ENCODE results near the gene KCND3. TPM values are rescaled to one million over a fixed set of nuclear protein-coding genes. Genes with fewer than 3 reads are reported as not detected.

KCND3 gene
- total RNA-seq, result 10 to 100 TPM; 21.2 to 25.3 TPM
- 1 to 10 TPM; 1.1 to 3.6 TPM for polyA plus RNA-seq
- long read RNA-seq, donor 1, partial matches to known transcripts, result 1 of 41 reads
- long read RNA-seq, donor 1, other reads (novel, unspliced or antisense), result 40 of 41 reads
- long read RNA-seq, donor 2, partial matches to known transcripts, result 0 of 23 reads
- long read RNA-seq, donor 2, other reads (novel, unspliced or antisense), result 23 of 23 reads

- Histone ChIP-seq H3K4me1 (ENCODE audit: control insufficient read depth in 1 of 2, insufficient read depth in 2 of 2, low read length in 2 of 2) (peaks cover 0 to 4% of the 10 kb centered on the region in 2 donors), H3K27ac (ENCODE audit: low read depth in 1 of 2, low read length in 2 of 2) (peak within 1 kb of the TSS in 1 of 2 donors; percentile 19), H3K36me3 (ENCODE audit: control insufficient read depth in 1 of 2, insufficient read depth in 2 of 2, low read length in 1 of 2) (no peaks in the 10 kb centered on the region), H3K9me3 (ENCODE audit: control insufficient read depth, low read length) (no peaks in the 10 kb centered on the region), H3K4me3 (ENCODE audit: low read length in 2 of 2) (peak within 1 kb of the TSS; percentile 75 to 83), H3K27me3 (ENCODE audit: control insufficient read depth in 1 of 2, insufficient read depth in 2 of 2, low read length in 1 of 2) (no peaks in the 10 kb centered on the region)
- 0 to 1% methylated on average over 3 to 83 of the region's 83 CpGs for WGBS, 2 donors
- peak; percentile 53 to 84 for DNase-seq
- ATAC-seq (ENCODE audit: low FRiP score), result no peak
- intact Hi-C loops (cut with DNase I), result loop anchor here (2.0 to 10.0 kb wide), 5 partner anchors 67 to 197 kb away; no protein-coding TSS in a partner anchor
These were observed at the start of gene KCND3 for GRCh38 chr1:111989531-111990025. KCND3 (minus strand) TSS chr1:111989668.

- no peak for DNase-seq
- 87 to 96% methylated on average over 1 of the region's 1 CpG for WGBS, 2 donors
- H3K36me3 ChIP-seq (ENCODE audit: control insufficient read depth in 1 of 2, insufficient read depth in 2 of 2, low read length in 1 of 2), result no peaks in the 10 kb centered on the region
- intact Hi-C loops (cut with DNase I), result no loop called here
- no peaks in the 10 kb centered on the region for H3K27me3 ChIP-seq (ENCODE audit: control insufficient read depth in 1 of 2, insufficient read depth in 2 of 2, low read length in 1 of 2)
- H3K4me3 ChIP-seq (ENCODE audit: low read length in 2 of 2), result no peak overlapping the region
- ATAC-seq (ENCODE audit: low FRiP score), result no peak
- H3K9me3 ChIP-seq (ENCODE audit: control insufficient read depth, low read length), result no peaks in the 10 kb centered on the region
- no peak overlapping the region for H3K27ac ChIP-seq (ENCODE audit: low read depth in 1 of 2, low read length in 2 of 2)
- H3K4me1 ChIP-seq (ENCODE audit: control insufficient read depth in 1 of 2, insufficient read depth in 2 of 2, low read length in 2 of 2), result no peaks in the 10 kb centered on the region
These were observed 44.8 kb upstream of the KCND3 start for GRCh38 chr1:112034277-112034676.

DNA sequence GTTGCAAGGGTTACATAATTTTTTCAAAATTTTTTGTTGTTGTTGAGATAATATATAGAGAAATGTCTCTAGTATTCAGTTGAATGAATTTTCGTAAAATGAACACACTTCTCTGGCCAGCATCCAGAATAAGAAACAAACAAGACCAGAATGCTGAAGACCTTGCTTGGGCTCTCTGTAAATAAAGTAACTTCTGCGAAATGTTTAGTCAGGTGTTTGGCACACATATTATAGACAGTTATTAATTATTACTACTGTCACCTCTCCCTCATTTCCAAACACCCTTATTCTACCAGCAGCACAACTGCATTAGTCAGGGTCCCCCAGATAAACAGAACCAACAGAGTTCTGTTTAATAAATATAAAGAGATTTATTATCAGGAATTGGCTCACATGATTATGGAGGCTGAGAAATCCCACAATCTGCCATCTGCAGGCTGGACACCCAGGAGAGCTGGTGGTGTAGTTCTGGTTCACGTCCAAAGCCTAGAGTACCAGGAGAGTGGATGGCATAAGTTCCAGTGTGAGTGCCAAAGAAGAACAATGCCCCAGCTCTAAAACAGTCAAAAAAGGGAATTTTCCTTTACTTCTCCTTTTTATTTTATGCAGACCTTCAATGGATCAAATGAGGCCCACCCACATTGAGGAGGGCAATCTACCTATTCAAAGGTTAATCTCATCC, 44.1 kb upstream of the KCND3 start:
- Histone ChIP-seq H3K4me3 (ENCODE audit: low read length in 2 of 2) (no peak overlapping the region), H3K27ac (ENCODE audit: low read depth in 1 of 2, low read length in 2 of 2) (no peak overlapping the region), H3K4me1 (ENCODE audit: control insufficient read depth in 1 of 2, insufficient read depth in 2 of 2, low read length in 2 of 2) (no peaks in the 10 kb centered on the region), H3K9me3 (ENCODE audit: control insufficient read depth, low read length) (no peaks in the 10 kb centered on the region), H3K36me3 (ENCODE audit: control insufficient read depth in 1 of 2, insufficient read depth in 2 of 2, low read length in 1 of 2) (no peaks in the 10 kb centered on the region), H3K27me3 (ENCODE audit: control insufficient read depth in 1 of 2, insufficient read depth in 2 of 2, low read length in 1 of 2) (no peaks in the 10 kb centered on the region)
- intact Hi-C loops (cut with DNase I), result no loop called here
- 53 to 59% methylated on average over 3 of the region's 3 CpGs for WGBS, 2 donors
- no peak for ATAC-seq (ENCODE audit: low FRiP score)
- DNase-seq, result no peak

DNA sequence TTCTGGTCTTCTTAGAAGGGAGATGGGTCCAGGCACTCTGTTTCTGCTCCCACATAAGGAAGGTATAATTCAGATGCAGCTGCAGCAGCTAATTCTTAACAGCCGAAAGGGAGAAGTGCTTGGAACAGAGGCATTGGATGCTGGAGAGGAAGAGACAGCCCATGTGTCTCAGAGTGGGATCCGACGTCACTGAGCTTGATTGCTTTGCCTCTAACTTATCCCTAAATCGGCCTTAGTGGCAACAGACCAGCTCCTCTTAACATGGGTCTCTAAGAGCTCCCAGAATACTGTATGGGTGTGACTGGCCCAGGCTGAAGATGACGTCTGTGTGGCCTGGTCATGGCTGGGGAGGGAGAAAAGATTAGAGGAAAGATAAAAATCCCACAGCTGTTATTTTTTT, 40.7 kb upstream of the KCND3 start:
- Histone ChIP-seq H3K27me3 (ENCODE audit: control insufficient read depth in 1 of 2, insufficient read depth in 2 of 2, low read length in 1 of 2) (no peaks in the 10 kb centered on the region), H3K4me1 (ENCODE audit: control insufficient read depth in 1 of 2, insufficient read depth in 2 of 2, low read length in 2 of 2) (no peaks in the 10 kb centered on the region), H3K9me3 (ENCODE audit: control insufficient read depth, low read length) (no peaks in the 10 kb centered on the region), H3K27ac (ENCODE audit: low read depth in 1 of 2, low read length in 2 of 2) (no peak overlapping the region), H3K36me3 (ENCODE audit: control insufficient read depth in 1 of 2, insufficient read depth in 2 of 2, low read length in 1 of 2) (no peaks in the 10 kb centered on the region), H3K4me3 (ENCODE audit: low read length in 2 of 2) (no peak overlapping the region)
- DNase-seq (no peak), ATAC-seq (ENCODE audit: low FRiP score) (no peak)
- 41 to 53% methylated on average over 5 of the region's 5 CpGs for WGBS, 2 donors
- intact Hi-C loops (cut with DNase I), result no loop called here

GRCh38 chr1:112027696-112028095, 38.2 kb upstream of the KCND3 start:
- Histone ChIP-seq H3K27ac (ENCODE audit: low read depth in 1 of 2, low read length in 2 of 2) (no peak overlapping the region), H3K9me3 (ENCODE audit: control insufficient read depth, low read length) (no peaks in the 10 kb centered on the region), H3K27me3 (ENCODE audit: control insufficient read depth in 1 of 2, insufficient read depth in 2 of 2, low read length in 1 of 2) (no peaks in the 10 kb centered on the region), H3K4me1 (ENCODE audit: control insufficient read depth in 1 of 2, insufficient read depth in 2 of 2, low read length in 2 of 2) (no peaks in the 10 kb centered on the region), H3K36me3 (ENCODE audit: control insufficient read depth in 1 of 2, insufficient read depth in 2 of 2, low read length in 1 of 2) (no peaks in the 10 kb centered on the region), H3K4me3 (ENCODE audit: low read length in 2 of 2) (no peak overlapping the region)
- ATAC-seq (ENCODE audit: low FRiP score) (no peak), DNase-seq (no peak)
- intact Hi-C loops (cut with DNase I), result no loop called here
- WGBS, 2 donors, result 43 to 48% methylated on average over 1 of the region's 1 CpG

DNA sequence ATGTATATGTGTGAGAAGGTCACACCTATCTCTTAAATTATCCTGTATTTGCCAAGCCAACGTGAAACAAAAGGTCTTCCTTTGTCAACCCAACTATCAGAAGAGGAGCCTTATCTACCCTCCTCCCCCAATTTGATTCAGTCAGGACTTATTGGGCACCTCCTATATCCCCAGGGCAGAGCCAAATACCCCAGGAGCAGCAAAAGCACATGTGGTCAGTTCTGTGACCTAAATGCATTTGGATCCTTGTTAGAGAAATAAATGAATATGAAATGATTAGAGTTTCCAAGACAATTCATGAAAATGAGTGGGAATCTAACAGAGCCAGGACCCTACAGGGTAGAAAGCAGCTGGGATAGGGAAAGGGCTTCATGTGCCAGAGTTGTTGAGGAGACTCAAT, 37.0 kb upstream of the KCND3 start:
- intact Hi-C loops (cut with DNase I), result no loop called here
- H3K4me3 ChIP-seq (ENCODE audit: low read length in 2 of 2), result no peak overlapping the region
- DNase-seq (no peak), ATAC-seq (ENCODE audit: low FRiP score) (no peak)
- no peaks in the 10 kb centered on the region for H3K27me3 ChIP-seq (ENCODE audit: control insufficient read depth in 1 of 2, insufficient read depth in 2 of 2, low read length in 1 of 2)
- no peaks in the 10 kb centered on the region for H3K9me3 ChIP-seq (ENCODE audit: control insufficient read depth, low read length)
- H3K4me1 ChIP-seq (ENCODE audit: control insufficient read depth in 1 of 2, insufficient read depth in 2 of 2, low read length in 2 of 2), result no peaks in the 10 kb centered on the region
- 45 to 55% methylated on average over 1 of the region's 1 CpG for WGBS, 2 donors
- H3K36me3 ChIP-seq (ENCODE audit: control insufficient read depth in 1 of 2, insufficient read depth in 2 of 2, low read length in 1 of 2), result no peaks in the 10 kb centered on the region
- H3K27ac ChIP-seq (ENCODE audit: low read depth in 1 of 2, low read length in 2 of 2), result no peak overlapping the region

GRCh38 chr1:112026016-112026415, 36.5 kb upstream of the KCND3 start:
- no peak overlapping the region for H3K4me3 ChIP-seq (ENCODE audit: low read length in 2 of 2)
- intact Hi-C loops (cut with DNase I), result no loop called here
- no peaks in the 10 kb centered on the region for H3K27me3 ChIP-seq (ENCODE audit: control insufficient read depth in 1 of 2, insufficient read depth in 2 of 2, low read length in 1 of 2)
- no peaks in the 10 kb centered on the region for H3K4me1 ChIP-seq (ENCODE audit: control insufficient read depth in 1 of 2, insufficient read depth in 2 of 2, low read length in 2 of 2)
- WGBS, 2 donors, result 48 to 62% methylated on average over 5 of the region's 5 CpGs
- DNase-seq (no peak), ATAC-seq (ENCODE audit: low FRiP score) (no peak)
- no peaks in the 10 kb centered on the region for H3K9me3 ChIP-seq (ENCODE audit: control insufficient read depth, low read length)
- H3K36me3 ChIP-seq (ENCODE audit: control insufficient read depth in 1 of 2, insufficient read depth in 2 of 2, low read length in 1 of 2), result no peaks in the 10 kb centered on the region
- H3K27ac ChIP-seq (ENCODE audit: low read depth in 1 of 2, low read length in 2 of 2), result no peak overlapping the region

DNA sequence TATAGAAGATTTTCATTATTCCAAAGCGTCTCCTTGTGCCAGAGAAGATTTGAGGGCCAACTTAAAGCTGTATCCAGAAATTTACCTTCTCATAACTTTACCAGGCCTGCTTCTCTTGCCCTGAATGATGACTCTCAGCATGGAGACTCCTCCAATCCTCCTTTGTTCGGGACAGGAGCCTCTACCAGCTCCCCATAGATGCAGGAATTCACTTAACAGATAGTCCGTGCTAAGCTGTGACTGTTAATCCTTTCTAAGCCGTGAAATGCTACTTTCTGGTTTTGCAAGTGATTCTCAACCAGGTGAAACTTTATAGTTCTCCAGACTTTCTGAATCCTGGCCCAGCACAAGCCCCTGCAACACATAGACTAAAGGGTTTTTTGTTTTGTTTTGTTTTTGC, 31.8 kb upstream of the KCND3 start:
- intact Hi-C loops (cut with DNase I), result no loop called here
- Histone ChIP-seq H3K4me3 (ENCODE audit: low read length in 2 of 2) (no peak overlapping the region), H3K4me1 (ENCODE audit: control insufficient read depth in 1 of 2, insufficient read depth in 2 of 2, low read length in 2 of 2) (no peaks in the 10 kb centered on the region), H3K27me3 (ENCODE audit: control insufficient read depth in 1 of 2, insufficient read depth in 2 of 2, low read length in 1 of 2) (no peaks in the 10 kb centered on the region), H3K36me3 (ENCODE audit: control insufficient read depth in 1 of 2, insufficient read depth in 2 of 2, low read length in 1 of 2) (no peaks in the 10 kb centered on the region), H3K9me3 (ENCODE audit: control insufficient read depth, low read length) (no peaks in the 10 kb centered on the region), H3K27ac (ENCODE audit: low read depth in 1 of 2, low read length in 2 of 2) (no peak overlapping the region)
- no peak for ATAC-seq (ENCODE audit: low FRiP score)
- DNase-seq, result no peak
- 52 to 53% methylated on average over 4 of the region's 4 CpGs for WGBS, 2 donors

DNA sequence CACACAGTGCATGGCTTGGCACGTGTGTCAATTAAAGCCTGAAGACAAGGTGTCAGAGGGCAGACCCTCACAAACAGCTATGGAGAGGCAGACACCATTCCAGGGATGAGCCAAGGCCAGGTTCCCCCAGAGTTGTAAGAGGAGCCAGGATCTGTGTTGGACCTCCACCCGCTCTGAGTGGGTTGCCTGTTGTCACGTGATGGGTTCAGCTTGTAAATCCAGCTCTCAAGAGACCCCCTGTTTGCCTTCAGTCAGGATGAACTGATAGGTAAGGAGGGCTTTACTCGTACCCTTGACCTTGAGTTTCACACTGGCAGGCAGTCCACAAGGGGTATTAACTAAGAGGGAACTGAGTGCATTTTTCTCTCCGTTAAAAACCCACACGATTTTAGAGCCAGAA, 27.7 kb upstream of the KCND3 start:
- DNase-seq (no peak), ATAC-seq (ENCODE audit: low FRiP score) (no peak)
- Histone ChIP-seq H3K36me3 (ENCODE audit: control insufficient read depth in 1 of 2, insufficient read depth in 2 of 2, low read length in 1 of 2) (no peaks in the 10 kb centered on the region), H3K27ac (ENCODE audit: low read depth in 1 of 2, low read length in 2 of 2) (no peak overlapping the region), H3K27me3 (ENCODE audit: control insufficient read depth in 1 of 2, insufficient read depth in 2 of 2, low read length in 1 of 2) (no peaks in the 10 kb centered on the region), H3K4me3 (ENCODE audit: low read length in 2 of 2) (no peak overlapping the region), H3K4me1 (ENCODE audit: control insufficient read depth in 1 of 2, insufficient read depth in 2 of 2, low read length in 2 of 2) (no peaks in the 10 kb centered on the region), H3K9me3 (ENCODE audit: control insufficient read depth, low read length) (no peaks in the 10 kb centered on the region)
- intact Hi-C loops (cut with DNase I), result no loop called here
- 61 to 62% methylated on average over 6 of the region's 6 CpGs for WGBS, 2 donors

Data from aorta (tissue), 5 donors.